ENCODE results near the gene RNF217. TPM values are rescaled to one million over a fixed set of nuclear protein-coding genes. Genes with fewer than 3 reads are reported as not detected.
"Not testable (repeated sequence)": the region's sequence is repeated elsewhere in the genome, so short reads cannot be mapped to it uniquely, and the experiment has no call there.

Gene RNF217
- total RNA-seq, 1 experiment from 2014 or later, result 22.8 TPM

DNA sequence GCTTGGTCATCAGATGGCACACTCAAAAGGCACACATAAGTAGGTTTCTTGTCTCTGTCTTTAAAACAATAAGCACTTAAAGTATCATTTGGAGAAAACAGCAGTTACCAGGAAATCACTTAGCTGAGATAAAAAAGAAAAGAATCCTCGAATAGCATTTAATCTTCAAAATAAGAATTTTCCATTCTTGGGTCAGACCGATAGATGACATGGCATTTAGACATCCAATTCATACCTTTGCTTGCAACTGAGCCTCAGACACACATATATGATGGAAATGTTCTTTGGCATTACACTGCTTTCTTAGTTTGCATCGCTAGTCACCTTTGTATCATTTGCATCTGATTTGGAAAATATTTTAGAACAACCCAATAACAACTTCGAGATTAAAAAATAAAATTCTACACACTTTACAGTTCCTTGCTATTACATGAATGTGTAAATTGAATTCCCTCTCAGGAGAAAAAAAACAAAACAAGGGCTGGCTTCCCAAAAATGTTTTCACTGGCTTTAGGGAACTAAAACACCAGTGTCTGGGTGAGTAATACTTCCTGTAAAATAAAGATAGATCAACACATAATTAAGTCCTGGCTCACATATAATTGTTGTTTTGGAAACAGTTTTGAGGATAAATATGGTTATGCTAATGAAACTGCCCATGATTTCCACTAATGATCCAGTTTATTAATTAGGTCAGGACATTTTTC is 1.3 kb upstream of the RNF217 start:
- in situ Hi-C loops (cut with HindIII; ENCODE audit: low sequenced_read_pairs), result no loop called here

GRCh38 chr6:124961464-124961776 is 817 bp upstream of the RNF217 start:
- in situ Hi-C loops (cut with HindIII; ENCODE audit: low sequenced_read_pairs), result no loop called here
- DNase-seq (ENCODE audit: low spot score), result no peak

More for the DNA sequence above, 1.3 kb upstream of the RNF217 start:
- DNase-seq (ENCODE audit: low spot score), result no peak

GRCh38 chr6:124962639-124963415 is 590 bp downstream of the RNF217 start:
- in situ Hi-C loops (cut with HindIII; ENCODE audit: low sequenced_read_pairs), result no loop called here

DNA sequence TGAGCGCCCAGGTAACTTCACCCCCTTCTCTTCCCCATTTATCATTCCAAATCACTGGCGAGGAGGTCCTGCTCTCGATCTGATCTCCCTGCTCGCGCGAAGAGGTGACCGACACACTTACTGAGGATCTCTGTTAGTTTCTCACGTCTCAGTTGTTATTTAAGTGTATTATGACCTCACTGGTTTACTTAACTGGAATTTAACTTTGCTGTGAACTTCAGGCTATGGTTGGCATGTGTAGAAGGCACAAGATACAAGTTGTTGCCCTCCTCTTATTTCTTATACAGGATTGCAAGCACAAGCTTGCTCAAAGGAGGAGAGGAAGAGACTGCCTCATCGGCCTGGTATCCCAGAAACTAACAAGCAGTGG is 1.2 kb downstream of the RNF217 start:
- DNase-seq (ENCODE audit: low spot score), result peak; percentile 64
- in situ Hi-C loops (cut with HindIII; ENCODE audit: low sequenced_read_pairs), result no loop called here

More at GRCh38 chr6:124962639-124963415, 590 bp downstream of the RNF217 start:
- peak; percentile 54 for DNase-seq (ENCODE audit: low spot score)

GRCh38 chr6:124963831-124964763 is 1.9 kb downstream of the RNF217 start:
- in situ Hi-C loops (cut with HindIII; ENCODE audit: low sequenced_read_pairs), result no loop called here

GRCh38 chr6:124964764-124965105 is 2.5 kb downstream of the RNF217 start:
- DNase-seq (ENCODE audit: low spot score), result no peak
- in situ Hi-C loops (cut with HindIII; ENCODE audit: low sequenced_read_pairs), result no loop called here

More at GRCh38 chr6:124963831-124964763, 1.9 kb downstream of the RNF217 start:
- peak; percentile 57 for DNase-seq (ENCODE audit: low spot score)

- in situ Hi-C loops (cut with HindIII; ENCODE audit: low sequenced_read_pairs), result not testable (repeated sequence)
- peak; percentile 17 for DNase-seq (ENCODE audit: low spot score)
Observed at GRCh38 chr6:124965424-124965850, 3.2 kb downstream of the RNF217 start.

DNA sequence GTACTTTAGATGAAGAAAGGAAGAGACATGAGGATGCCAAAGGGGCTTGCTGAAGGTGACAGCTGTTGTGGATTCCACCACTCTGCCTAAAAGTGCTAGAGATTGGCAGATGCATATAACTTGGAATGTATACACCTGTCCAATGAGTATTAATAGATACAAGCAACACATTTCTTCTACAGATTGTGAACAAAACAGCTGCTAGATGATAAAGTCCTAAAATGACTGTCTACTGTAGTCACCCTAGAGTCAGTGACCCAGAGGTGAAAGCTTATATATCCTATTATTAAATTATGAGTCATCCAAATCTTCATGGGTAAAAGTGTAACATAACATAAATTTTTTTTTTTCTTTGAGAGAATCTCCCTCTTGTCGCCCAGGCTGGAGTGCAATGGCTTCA is 5.2 kb downstream of the RNF217 start:
- DNase-seq (ENCODE audit: low spot score), result no peak
- in situ Hi-C loops (cut with HindIII; ENCODE audit: low sequenced_read_pairs), result no loop called here

DNA sequence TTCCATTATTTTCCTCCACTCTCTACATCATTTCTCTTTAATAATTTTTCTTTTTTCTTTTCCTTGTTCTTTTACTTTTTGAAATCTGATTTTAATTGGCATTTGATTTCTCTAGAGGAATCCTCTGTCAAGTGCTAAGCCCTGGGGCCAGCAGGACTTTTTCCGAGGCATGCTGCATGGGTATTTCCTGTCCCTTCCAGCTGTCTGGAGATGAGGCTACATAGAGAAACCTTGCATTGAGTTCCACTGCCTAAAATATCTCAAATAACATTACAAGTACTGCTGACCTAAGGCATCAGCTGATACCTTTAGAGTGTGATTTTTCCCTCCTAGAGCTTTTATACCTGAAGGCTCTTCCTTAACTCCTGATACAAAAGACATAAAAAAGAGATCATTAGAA is 6.2 kb downstream of the RNF217 start:
- in situ Hi-C loops (cut with HindIII; ENCODE audit: low sequenced_read_pairs), result no loop called here
- DNase-seq (ENCODE audit: low spot score), result no peak

- in situ Hi-C loops (cut with HindIII; ENCODE audit: low sequenced_read_pairs), result no loop called here
- DNase-seq (ENCODE audit: low spot score), result no peak
Observed at GRCh38 chr6:124970243-124970642, 8.0 kb downstream of the RNF217 start.

DNA sequence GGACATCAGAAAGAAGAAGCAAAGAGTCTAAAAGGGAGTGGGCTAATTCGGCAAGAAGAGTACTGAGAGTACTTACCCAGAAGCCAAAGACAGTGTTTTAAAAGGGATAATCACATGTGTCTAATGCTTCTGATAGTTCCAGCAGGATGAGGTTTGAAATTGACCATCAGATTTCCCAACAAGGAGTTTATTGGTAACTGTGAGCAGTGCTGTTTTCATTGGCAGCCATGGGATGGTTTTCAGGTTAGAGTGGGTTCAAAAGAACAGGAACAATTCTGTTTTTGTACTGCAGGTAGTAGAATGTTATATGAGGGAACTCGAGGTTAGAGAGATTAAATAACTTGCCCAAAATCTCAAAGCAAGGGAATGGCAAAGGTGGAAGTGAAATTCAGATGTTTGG is 8.5 kb downstream of the RNF217 start:
- in situ Hi-C loops (cut with HindIII; ENCODE audit: low sequenced_read_pairs), result no loop called here
- DNase-seq (ENCODE audit: low spot score), result no peak

DNA sequence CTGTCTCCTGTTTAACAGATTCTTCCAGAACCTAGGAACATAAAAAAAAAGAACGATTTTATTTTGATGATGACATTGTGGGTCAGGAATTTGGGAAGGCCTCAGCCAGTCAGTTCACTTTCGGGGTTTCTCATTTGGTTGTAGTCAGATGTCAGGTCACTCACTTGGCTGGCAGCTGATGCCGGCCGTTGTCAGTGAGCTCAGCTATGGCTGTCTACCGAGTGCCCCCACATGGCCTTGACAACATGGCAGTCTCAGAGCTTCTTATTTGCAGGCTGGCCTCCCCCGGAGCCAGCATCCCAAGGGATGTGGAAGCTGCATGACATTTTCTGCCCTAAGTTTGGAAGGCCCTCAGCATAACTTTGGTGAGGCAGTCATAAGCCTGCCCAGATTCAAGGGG is 11.5 kb downstream of the RNF217 start:
- no peak for DNase-seq (ENCODE audit: low spot score)
- in situ Hi-C loops (cut with HindIII; ENCODE audit: low sequenced_read_pairs), result no loop called here

DNA sequence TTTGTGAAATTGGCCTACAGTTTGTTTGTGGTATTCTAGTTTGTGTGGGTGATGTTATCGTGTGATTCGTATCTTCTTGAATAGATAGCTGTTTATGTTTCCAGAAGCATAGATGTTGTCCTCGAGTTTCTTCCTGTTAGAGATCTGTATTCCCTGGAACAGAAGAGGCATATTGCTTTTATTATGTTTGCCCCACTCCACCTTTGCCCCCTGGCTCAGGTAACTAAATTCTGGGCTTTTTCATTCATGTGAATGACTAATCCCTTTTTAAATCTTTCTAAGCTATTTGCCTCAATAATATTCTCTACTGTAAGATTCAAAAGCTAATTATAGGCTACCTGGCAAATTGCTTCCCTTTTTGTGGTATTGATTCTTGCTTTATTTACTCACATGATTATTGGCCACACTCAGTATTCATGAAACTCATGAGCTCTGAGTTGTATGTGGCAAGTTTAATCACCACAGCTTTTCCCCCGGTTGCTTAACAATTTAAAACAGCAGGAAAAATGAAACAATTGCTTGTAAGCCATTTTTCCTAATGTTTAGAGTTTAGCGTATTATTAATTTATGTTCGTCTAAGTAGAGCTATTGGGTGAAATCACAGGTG is 12.6 kb downstream of the RNF217 start:
- no peak for DNase-seq (ENCODE audit: low spot score)

DNA sequence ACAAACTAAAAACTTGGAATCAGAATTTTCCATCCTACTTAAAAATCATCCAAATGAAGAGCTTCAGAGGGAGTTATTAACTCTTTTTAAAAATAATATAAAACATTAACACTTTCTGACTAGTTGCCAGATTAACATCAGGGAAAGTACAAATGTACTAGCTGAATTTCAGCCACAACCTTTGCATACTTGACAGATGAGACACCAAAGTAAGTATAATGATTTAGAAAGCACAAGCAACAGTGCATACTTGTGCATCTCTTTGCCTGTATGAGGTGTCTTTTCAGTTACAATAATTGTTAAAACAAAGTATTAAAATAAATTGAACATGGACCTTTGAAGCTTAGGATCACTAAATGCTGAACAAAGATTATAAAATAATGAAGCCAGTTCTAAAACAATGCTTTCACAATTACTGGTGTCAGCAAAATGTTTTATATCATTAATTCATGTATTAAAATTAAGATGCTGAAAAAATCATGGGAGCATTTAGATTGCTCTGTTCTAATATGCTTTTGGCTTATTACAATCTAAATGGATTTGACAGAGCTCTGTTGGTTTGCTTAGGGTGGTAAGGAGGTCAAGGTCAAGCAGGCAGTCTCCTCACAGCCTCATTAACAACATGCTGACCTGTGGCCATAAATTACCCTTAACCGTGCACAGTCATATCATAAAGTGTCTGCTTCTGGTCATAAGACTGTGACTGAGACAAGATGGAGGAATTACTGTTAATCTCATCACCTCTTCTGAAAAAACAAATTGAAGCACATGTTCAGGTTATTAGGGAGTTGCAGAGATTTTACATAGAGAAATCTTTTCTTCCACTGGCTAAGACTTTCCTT is 15.1 kb downstream of the RNF217 start:
- in situ Hi-C loops (cut with HindIII; ENCODE audit: low sequenced_read_pairs), result no loop called here
- no peak for DNase-seq (ENCODE audit: low spot score)

More for the DNA sequence above, 12.6 kb downstream of the RNF217 start:
- in situ Hi-C loops (cut with HindIII; ENCODE audit: low sequenced_read_pairs), result no loop called here

- no peak for DNase-seq (ENCODE audit: low spot score)
- in situ Hi-C loops (cut with HindIII; ENCODE audit: low sequenced_read_pairs), result no loop called here
Observed at GRCh38 chr6:124978451-124979293, 16.4 kb downstream of the RNF217 start.

GRCh38 chr6:124979294-124979678 is 17.0 kb downstream of the RNF217 start:
- in situ Hi-C loops (cut with HindIII; ENCODE audit: low sequenced_read_pairs), result no loop called here
- DNase-seq (ENCODE audit: low spot score), result no peak

GRCh38 chr6:124982669-124983068 is 20.4 kb downstream of the RNF217 start:
- in situ Hi-C loops (cut with HindIII; ENCODE audit: low sequenced_read_pairs), result no loop called here
- no peak for DNase-seq (ENCODE audit: low spot score)
